HG02870 (cell line): ENCODE data around the gene SCAMP1.
"Not testable (repeated sequence)": the region's sequence is repeated elsewhere in the genome, so short reads cannot be mapped to it uniquely, and the experiment has no call there.

Experiments
- ATAC-seq: cut with Tn5 transposase; IDR thresholded peaks from one replicate; pipeline ENCODE4 v1.9.1; 2021; ENCODE audit warnings: mild to moderate bottlenecking, moderate library complexity; ENCODE audit not compliant: unreplicated experiment

SCAMP1 gene

GRCh38 chr5:78359831-78360673 is at the start of gene SCAMP1:
Gene SCAMP1, plus strand, starts transcription at chr5:78360617. Its CDS starts 55 bp downstream, at chr5:78360672.
- ATAC-seq, result peak; percentile 73

- no peak for ATAC-seq
Measured at GRCh38 chr5:78317515-78317914, 42.9 kb upstream of the SCAMP1 start.

GRCh38 chr5:78318337-78318736 is 42.1 kb upstream of the SCAMP1 start:
- ATAC-seq, result no peak

GRCh38 chr5:78320401-78320800 is 40.0 kb upstream of the SCAMP1 start:
- ATAC-seq, result no peak

GRCh38 chr5:78323241-78323640 is 37.2 kb upstream of the SCAMP1 start:
- ATAC-seq, result no peak

- no peak for ATAC-seq
Measured at GRCh38 chr5:78326930-78327329, 33.5 kb upstream of the SCAMP1 start.

GRCh38 chr5:78327761-78328510 is 32.5 kb upstream of the SCAMP1 start:
- no peak for ATAC-seq

GRCh38 chr5:78328585-78329173 is 31.7 kb upstream of the SCAMP1 start:
- no peak for ATAC-seq

GRCh38 chr5:78331523-78332080 is 28.8 kb upstream of the SCAMP1 start:
- ATAC-seq, result no peak

- no peak for ATAC-seq
Measured at GRCh38 chr5:78334811-78335210, 25.6 kb upstream of the SCAMP1 start.

GRCh38 chr5:78335976-78336375 is 24.4 kb upstream of the SCAMP1 start:
- no peak for ATAC-seq

GRCh38 chr5:78336698-78337097 is 23.7 kb upstream of the SCAMP1 start:
- no peak for ATAC-seq

- ATAC-seq, result no peak
Measured at GRCh38 chr5:78339617-78340436, 20.6 kb upstream of the SCAMP1 start.

- ATAC-seq, result no peak
Measured at GRCh38 chr5:78341440-78341839, 19.0 kb upstream of the SCAMP1 start.

- ATAC-seq, result no peak
Measured at GRCh38 chr5:78345485-78345884, 14.9 kb upstream of the SCAMP1 start.

- ATAC-seq, result no peak
Measured at GRCh38 chr5:78353520-78353919, 6.9 kb upstream of the SCAMP1 start.

- no peak for ATAC-seq
Measured at GRCh38 chr5:78354066-78354670, 6.2 kb upstream of the SCAMP1 start.

- ATAC-seq, result no peak
Measured at GRCh38 chr5:78355561-78355960, 4.9 kb upstream of the SCAMP1 start.

GRCh38 chr5:78359455-78359830 is 974 bp upstream of the SCAMP1 start:
- not testable (repeated sequence) for ATAC-seq

GRCh38 chr5:78360674-78360923 is 182 bp downstream of the SCAMP1 start:
- ATAC-seq, result no peak
